ENCODE results near the gene ZBTB18.
"Not testable (repeated sequence)": the region's sequence is repeated elsewhere in the genome, so short reads cannot be mapped to it uniquely, and the experiment has no call there.

ZBTB18 gene

DNA sequence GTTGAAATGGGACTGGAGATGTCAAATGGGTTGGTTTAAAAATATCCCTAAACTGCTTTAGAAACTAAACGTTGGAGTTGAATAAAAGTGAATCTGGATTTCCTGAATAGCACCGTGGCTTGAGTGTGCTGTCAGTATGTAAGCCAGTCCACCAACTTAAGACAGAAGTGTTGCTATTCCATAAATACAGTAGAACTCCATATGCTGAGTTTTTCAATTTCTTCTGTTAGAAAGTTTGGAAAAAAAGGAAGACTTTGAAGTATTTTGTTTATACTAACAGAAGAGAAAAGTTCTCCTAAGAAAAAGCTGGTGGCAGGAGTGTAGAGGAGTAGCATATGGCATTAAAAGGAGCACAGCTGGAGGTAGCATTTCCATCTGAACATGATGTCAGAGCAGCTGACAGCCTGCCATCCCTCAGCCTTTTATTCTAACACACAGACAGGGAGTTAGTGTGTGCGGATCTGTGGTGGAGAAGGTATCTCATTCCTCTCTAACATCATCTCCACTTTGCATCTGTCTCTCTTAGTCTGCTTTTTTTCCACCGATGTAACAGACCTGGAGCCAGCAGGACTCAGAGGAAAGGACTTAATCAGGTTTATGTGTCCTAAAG is at the start of gene ZBTB18:
Gene ZBTB18, plus strand, starts transcription at position 449 of the 610 bp plus-strand sequence. Its CDS starts 149 bp downstream, at position 598.
- no peak for DNase-seq (ENCODE audit: low read depth in 2 of 2)

DNA sequence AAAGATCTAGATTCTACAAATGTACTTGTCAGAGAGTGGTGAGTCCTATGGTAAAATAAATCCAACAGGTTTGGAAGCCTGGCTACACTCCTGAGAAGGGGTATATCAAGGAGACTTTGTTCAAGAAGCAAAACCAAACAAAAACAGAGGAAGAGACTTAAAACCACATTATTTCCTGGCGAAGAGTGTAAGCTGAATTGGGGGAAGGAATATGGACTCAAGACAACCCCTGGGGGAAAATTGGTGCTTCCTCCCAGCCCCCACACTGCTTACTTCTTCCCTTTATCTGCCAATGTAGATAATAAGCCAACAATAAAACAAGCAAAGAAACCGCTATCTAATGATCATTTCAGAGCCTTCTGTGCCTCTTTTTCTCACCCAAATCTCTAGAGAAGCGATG is 48.4 kb upstream of the ZBTB18 start:
- DNase-seq (ENCODE audit: low read depth in 2 of 2), result no peak

DNA sequence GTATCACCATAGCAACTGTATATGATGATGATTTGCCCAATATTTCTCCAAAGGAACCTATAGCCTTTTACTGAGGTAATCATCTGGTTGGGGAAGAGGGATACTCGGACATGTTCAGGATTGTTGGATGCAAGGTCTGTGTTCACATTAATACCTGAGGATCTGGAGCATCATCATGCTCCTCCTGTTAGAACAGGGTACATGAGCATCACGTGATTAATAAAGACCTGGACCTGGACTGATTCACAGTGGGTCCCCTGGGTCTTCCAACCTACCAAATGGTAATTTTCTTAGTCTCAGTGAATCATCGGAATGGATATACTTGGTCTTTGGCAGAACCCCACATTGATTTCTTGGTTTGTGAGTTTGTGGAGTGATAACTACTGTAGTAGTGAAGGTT is 45.6 kb upstream of the ZBTB18 start:
- no peak for DNase-seq (ENCODE audit: low read depth in 2 of 2)

DNA sequence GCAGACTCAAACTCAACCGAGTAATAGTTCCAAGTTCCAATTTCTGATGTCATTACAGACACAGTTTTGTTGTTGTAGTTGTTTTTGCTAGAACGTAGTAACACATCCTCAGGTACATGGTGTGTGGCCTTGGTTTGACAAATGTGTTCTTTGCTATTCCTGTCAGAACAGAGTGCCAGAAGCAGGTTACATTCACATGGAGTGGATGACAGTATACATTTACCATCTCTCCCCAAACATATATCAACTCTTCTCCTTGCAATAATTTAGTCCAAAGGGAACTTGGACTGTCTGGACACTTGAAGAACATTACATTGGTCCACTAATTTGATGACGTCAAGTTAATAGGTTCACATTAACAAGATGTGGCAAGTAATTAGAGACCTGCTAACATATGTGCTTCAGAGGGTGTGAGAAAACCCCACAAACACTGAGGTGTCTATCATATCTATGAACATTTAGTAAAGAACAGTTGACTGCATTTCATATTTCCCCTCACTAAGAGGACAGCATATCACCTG is 44.6 kb upstream of the ZBTB18 start:
- no peak for DNase-seq (ENCODE audit: low read depth in 2 of 2)

DNA sequence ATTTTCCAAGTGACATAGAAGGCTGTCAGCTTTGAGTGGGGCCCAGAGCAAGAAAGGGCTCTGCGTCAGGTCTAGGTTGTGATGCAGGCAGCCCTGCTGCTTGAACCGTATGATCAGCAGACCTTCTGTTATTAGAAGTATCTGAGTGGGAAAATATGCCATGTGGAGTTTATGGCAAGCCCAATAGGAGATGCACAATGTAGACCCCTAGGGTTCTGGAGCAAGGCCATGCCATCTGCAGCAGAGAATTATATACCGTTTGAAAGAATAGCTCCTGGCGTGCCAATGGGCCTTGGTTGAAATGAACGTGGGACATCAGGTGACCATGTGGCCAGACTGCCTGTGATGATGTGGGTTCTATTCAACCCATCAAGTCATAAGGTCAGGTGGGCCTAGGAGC is 44.1 kb upstream of the ZBTB18 start:
- DNase-seq (ENCODE audit: low read depth in 2 of 2), result no peak

DNA sequence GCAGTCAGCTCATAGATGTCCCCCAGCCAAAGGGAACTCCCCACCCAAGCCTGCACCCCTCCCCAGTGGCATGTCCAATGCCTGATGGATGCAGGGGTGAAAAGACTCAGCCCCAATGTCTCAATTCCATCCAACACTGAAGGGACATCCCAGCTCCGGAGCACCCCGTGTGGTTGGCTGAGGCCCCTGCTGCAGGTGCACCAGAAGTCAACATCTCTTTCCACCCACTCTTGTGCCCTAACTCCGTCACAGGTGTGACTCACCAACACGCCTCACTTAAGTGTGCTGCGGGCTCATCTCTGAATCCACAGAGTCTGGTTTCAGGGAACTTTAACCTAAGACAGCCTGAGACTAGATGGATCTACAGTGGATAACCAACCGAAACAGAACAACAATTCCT is 40.9 kb upstream of the ZBTB18 start:
- DNase-seq (ENCODE audit: low read depth in 2 of 2), result no peak

DNA sequence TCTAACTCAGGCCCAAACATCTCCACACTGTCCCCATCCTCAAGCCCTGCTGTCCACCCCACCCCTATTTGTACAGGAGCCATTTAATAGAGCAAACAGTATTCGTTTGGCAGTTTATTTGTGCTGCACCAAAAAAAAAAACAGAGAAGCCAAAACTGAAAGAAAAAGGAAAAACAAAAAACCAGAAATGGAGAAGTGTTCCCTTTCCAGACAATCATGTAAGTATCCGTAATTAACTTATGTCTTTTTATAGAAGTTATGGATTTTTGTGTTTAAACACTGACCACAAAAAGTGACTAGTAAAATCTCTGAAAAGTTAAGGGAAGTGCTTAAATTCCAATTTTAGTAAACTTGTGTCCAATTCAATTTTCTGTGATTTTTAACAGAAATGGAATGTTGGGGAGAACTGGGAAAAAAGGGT is 40.4 kb upstream of the ZBTB18 start:
- DNase-seq (ENCODE audit: low read depth in 2 of 2), result no peak

DNA sequence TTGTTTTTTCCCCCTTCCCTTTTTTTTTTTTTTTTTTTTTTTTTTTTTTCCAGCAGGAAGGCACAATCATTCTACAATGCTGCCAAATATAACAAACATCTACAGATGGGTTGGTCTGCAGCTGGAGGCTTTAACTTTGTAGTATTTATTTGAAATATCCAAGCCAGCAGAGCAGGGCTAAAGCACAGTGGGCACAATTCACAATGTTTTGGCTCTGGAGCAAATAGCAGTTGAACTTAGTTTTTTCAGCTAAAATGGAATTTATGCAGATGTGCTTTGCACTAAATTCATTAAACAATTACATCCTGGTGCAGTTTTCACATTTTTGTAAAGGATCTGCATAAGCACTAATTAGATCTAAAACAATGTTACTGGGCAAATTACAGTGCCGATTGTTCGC is 39.8 kb upstream of the ZBTB18 start:
- no peak for DNase-seq (ENCODE audit: low read depth in 2 of 2)

DNA sequence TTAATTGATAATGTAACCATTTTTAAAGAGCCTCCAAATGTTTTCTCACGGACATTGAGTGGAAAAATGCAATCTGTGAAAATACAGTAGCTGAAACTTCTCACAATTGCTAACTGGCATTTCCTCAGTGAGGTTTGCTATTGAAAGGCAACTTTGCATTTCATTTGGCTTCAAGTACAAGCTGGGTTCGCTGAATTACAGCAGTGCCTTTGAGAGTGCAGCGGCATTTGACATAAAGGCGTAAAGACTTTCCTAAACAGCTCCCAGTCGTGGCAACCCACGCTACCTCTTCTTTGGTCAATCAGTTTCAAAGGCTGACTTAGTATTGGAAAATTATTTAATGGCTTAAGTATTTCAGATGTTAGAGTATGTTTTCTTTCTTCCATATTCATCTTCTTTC is 39.3 kb upstream of the ZBTB18 start:
- no peak for DNase-seq (ENCODE audit: low read depth in 2 of 2)

DNA sequence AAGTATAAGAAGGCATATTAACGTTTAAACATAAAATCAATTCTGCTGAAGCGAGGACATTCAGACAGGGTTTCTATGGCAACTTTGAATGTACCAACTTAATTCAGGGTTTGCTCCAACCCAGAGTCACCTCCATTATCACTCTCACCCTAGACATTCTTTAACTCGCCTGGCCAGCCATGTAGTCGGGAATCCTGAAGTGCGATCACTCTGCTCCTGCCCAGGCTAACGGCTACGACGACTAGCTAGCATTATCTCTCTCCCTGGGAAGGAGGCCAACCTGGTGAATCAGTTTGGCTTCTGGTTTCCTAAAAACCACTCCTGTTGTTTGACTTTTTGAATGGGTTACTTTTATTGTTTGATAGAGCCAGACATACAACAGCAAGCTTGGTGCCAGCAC is 38.9 kb upstream of the ZBTB18 start:
- no peak for DNase-seq (ENCODE audit: low read depth in 2 of 2)

DNA sequence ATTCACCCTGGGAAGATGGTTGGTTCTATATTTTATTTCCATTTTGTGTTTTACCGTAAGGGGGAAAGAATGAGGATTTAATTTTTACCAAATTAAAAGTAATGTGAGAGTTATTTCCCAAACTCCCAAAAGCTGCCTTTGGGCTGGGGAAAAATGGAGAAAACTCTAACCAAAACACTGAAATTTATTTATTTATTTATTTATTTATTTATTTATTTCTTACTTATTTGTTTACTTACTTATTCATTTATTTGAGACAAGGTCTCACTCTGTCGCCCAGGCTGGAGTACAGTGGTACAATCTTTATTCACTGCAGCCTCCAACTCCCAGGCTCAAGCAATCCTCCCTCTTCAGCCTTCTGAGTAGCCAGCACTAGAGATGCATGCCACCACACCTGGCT is 38.0 kb upstream of the ZBTB18 start:
- DNase-seq (ENCODE audit: low read depth in 2 of 2), result no peak

DNA sequence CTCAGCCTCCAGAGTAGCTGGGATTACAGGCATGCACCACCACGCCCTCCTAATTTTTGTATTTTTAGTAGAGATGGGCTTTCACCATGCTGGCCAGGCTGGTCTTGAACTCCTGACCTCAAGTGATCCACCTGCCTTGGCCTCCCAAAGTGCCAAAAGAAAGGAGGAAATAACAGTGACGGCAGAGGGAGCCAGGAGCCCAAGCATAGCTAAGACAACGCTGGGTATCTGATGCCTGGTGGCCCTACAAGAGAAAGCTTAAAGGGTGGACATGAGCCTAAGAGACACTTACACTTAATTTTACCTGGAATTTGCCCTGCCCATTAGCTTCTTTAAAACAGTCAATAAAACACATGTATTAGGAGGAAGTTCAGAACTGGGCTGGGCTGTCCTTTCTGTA is 36.2 kb upstream of the ZBTB18 start:
- not testable (repeated sequence) for DNase-seq (ENCODE audit: low read depth in 2 of 2)

DNA sequence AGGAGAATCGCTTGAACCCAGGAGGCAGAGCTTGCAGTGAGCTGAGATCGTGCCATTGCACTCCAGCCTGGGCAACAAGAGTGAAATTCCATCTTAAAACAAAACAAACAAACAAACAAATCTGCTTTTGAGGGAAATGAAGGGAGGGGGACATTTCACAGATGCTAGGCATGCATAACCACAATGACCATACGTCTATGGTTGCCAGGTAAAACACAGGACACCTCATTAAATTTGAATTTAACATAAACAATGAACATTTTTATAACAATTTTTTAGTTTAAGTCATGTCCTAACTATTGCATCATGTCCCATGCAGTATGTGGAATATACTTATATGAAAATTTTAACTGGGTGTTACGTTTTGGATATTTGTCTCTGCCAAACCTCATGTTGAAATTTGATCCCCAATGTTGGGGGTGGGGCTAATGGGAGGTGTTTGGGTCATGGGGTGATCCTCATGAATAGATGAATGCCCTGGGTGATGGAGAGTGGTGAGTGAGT is 31.0 kb upstream of the ZBTB18 start:
- DNase-seq (ENCODE audit: low read depth in 2 of 2), result no peak

DNA sequence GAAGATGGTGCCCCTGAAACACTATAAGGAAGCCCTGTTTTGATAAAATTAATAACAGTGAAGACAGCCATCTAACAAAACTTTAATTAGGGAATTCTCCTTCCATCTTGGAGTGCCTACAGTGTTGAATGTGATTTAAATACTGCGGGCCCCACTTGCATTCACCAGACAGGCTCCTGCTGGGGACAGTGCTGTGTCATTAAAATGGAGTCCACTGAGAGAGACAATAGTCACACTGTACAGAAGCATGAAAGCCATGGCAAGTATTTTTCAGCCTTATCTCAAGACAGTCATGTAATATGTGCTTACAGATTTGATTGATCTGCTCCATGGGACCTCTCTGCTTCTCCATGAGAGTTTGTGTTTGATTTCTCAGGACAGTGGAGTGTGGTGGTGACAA is 29.7 kb upstream of the ZBTB18 start:
- DNase-seq (ENCODE audit: low read depth in 2 of 2), result no peak

DNA sequence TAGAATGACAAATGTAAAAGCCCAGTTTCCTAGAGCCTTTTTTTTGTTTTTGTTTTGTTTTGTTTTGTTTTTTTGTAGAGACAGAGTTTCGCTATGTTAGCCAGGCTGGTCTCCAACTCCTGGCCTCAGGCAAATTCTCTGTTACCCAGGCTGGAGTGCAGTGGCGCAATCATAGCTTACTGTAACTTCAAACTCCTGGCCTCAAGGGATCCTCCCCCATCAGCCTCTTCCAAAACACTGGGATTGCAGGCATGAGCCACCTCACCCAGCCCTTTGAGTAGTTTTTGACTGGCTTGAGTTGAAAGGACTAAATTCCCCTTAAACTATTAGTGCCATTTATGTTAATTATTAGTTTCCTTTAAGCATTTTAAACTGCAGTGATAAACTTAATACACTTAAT is 28.8 kb upstream of the ZBTB18 start:
- DNase-seq (ENCODE audit: low read depth in 2 of 2), result no peak

DNA sequence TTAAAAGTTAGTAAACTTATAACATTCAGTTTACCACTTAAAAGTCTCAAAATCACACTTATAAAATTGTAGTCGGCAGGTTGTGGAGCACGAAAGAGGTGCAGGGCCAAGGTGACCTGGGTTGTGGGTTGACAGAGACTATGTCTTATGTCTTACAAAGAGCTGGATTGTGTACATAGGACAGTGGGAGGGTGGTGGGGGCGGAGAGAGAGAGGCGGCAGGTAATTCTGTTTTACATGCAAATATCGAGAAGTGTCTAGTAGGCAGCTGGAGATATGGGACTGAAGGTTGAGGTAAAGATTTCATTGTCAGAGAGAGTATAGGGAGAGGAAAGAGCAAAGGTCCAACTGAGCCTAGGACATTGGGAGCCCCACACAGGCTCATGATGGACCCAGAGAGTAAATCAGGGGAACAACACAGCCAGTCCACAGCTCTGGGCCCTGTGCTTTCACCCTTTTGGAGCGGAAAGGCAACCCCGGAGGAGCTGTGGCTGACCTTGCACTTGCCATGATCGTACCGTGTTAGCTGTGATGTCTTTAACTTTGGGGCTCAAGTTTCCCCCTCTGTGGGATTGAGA is 28.1 kb upstream of the ZBTB18 start:
- DNase-seq (ENCODE audit: low read depth in 2 of 2), result no peak

DNA sequence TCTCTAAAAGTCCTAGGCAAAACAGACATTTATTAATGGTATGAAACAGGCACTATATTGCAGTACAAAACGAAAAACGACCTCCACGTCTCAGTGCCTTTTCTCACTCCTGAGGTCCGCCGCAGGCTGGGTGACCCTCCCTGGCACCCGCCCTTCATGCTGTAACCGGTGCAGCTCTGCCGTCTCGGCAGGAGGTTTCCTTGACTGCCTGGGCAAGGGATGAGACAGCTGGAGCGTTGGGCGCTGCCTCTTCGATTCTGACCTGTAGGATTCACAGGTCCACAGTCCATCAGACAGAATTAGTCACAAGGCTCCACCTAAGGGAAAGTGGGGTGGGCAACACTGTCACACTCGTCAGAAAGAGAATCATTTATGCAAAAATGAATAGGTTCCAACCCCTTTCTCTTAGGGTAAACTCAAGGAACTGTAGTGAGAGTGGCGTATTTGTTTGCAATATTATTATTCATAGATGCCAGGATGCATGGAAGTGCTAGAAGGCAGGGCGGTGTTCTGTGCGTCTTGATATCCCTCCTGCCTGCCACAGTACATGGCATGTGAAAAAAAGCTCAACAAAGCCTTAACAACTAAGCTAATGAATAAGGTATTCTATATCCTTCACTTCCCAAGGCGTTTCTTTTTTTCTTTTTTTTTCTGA is 23.5 kb upstream of the ZBTB18 start:
- DNase-seq (ENCODE audit: low read depth in 2 of 2), result no peak

DNA sequence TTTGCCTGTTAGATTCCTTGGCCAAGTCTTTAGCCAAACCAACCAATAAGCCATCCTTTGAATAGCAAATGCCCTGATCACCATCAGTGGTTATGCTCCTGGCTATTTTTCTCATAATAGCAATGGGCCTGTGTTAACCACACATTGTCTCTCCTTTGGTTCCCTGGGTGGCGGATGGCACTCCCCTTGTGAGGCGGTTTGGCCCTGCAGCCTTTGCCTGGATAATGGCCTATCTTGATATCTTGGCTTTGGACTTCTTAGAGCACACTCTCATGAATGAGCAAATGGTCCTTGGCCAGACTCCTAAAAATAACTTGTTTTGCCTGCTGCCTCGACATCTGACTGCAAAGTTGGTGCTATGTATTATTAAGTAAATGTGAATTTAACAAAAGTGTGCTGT is 22.4 kb upstream of the ZBTB18 start:
- no peak for DNase-seq (ENCODE audit: low read depth in 2 of 2)

DNA sequence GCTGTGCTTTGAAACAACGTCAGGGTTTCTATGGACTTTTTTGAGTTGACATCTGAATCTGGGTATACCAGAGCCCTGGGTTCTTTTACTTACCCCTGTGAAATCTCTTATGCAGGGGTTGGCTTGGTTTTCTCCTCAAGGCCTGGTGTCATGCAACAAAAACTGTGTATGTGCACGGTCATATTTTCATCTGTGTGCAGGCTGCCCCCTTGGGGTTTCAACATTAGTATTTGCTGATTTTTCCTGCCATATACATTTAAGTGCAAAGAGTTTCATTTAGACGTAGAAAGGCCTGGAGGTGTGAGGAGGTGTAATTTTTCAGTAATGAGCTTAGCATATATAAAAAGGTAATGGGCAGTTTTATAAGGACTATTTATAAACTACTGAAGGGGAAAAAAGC is 22.0 kb upstream of the ZBTB18 start:
- DNase-seq (ENCODE audit: low read depth in 2 of 2), result no peak

DNA sequence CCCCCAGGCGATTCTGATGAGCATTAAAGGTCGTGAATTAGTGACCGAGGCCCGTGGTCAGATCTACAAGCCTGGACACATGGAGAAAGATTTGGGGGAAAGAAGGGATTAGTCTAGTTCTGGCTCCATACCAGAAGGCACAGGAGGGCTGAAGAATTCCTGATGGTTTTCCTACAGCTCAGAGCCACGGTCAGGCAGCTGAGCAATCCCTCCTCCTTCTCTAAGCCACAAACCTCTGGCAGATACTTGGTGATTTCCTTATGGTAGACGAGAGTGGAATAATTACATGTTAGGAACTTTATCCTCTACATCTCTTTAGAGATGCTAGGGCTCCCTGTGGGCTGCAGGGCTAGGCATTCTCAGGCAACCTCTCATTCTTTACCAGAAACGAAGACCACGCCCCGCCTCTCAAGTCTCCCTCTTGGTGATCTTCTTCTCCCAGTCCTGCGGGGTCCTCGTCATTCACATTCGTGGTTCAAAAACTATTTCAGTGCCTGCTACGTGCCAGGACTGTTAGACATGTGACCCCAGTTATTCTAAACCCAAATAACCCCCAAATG is 20.5 kb upstream of the ZBTB18 start:
- DNase-seq (ENCODE audit: low read depth in 2 of 2), result no peak

DNA sequence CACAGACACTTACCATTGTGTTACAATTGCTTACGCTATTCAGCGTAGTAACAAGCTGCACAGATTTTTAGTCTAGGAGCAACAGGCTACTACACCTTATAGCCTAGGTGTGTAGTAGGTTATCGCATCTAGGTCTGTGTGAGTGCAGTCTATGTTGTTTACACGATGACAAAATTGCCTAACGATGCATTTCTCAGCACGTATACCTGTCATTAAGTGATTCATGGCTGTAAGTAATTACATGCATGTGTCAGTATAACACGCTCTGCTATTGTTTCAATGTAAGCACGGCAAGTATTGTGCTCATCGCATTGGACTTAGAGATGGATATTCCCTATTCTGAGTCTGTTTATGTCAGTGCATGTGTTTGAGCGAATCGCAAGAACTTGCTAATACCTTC is 15.7 kb upstream of the ZBTB18 start:
- DNase-seq (ENCODE audit: low read depth in 2 of 2), result no peak

DNA sequence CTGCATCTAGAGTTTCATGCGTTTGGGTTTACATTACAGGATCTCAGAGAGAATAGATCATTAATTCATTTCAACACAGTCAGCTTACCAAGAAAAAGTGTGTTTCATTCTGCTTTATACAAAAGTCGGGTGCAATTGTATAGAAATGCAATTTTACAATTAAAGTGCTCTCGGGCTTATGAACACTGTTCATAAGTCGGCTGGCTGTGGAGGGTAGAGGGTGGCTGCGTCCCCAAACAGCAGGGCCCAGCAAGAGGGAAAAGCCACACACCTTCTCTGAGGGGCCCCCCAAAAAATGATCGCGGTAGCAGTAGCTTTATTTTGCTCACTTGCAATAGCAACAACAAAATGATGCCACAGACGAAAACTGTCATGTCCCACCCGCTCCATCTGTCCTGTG is 13.8 kb upstream of the ZBTB18 start:
- no peak for DNase-seq (ENCODE audit: low read depth in 2 of 2)
